HG03520 (cell line): ENCODE results near the gene MED4.

Experiments
- ATAC-seq: cut with Tn5 transposase; IDR thresholded peaks from one replicate; pipeline ENCODE4 v1.9.1; 2021; ENCODE audit warnings: mild to moderate bottlenecking, moderate library complexity; ENCODE audit not compliant: unreplicated experiment

The MED4 gene

GRCh38 chr13:48094781-48095502, at the start of gene MED4:
TSS of gene MED4 (minus strand) at chr13:48095104. CDS start at chr13:48095078, 26 bp downstream.
- ATAC-seq = peak; percentile 95

- ATAC-seq = no peak
Observed at GRCh38 chr13:48144413-48145035, 49.6 kb upstream of the MED4 start.

- ATAC-seq = peak; percentile 88
Observed at GRCh38 chr13:48142436-48142835, 47.5 kb upstream of the MED4 start.

- ATAC-seq = no peak
Observed at GRCh38 chr13:48138270-48138669, 43.4 kb upstream of the MED4 start.

- no peak for ATAC-seq
Observed at GRCh38 chr13:48132961-48133360, 38.1 kb upstream of the MED4 start.

- no peak for ATAC-seq
Observed at GRCh38 chr13:48131533-48131932, 36.6 kb upstream of the MED4 start.

- ATAC-seq = peak; percentile 67
Observed at GRCh38 chr13:48126944-48127830, 32.3 kb upstream of the MED4 start.

- ATAC-seq = no peak
Observed at GRCh38 chr13:48125794-48126228, 30.9 kb upstream of the MED4 start.

GRCh38 chr13:48123812-48124211, 28.9 kb upstream of the MED4 start:
- ATAC-seq = no peak

- no peak for ATAC-seq
Observed at GRCh38 chr13:48121733-48122132, 26.8 kb upstream of the MED4 start.

- ATAC-seq = no peak
Observed at GRCh38 chr13:48120241-48120640, 25.3 kb upstream of the MED4 start.

GRCh38 chr13:48118030-48118429, 23.1 kb upstream of the MED4 start:
- no peak for ATAC-seq

GRCh38 chr13:48116808-48117207, 21.9 kb upstream of the MED4 start:
- no peak for ATAC-seq

GRCh38 chr13:48113756-48114130, 18.8 kb upstream of the MED4 start:
- no peak for ATAC-seq

- no peak for ATAC-seq
Observed at GRCh38 chr13:48112896-48113755, 18.2 kb upstream of the MED4 start.

GRCh38 chr13:48110931-48111721, 16.2 kb upstream of the MED4 start:
- no peak for ATAC-seq

- ATAC-seq = no peak
Observed at GRCh38 chr13:48110132-48110868, 15.4 kb upstream of the MED4 start.

GRCh38 chr13:48108106-48108505, 13.2 kb upstream of the MED4 start:
- no peak for ATAC-seq

- ATAC-seq = no peak
Observed at GRCh38 chr13:48097793-48098192, 2.9 kb upstream of the MED4 start.
